Inferior parietal cortex (tissue), 1 donor: ENCODE measurements around the gene CCDC88C.

ENCODE experiments used
- DNase-seq: peaks from one replicate; pipeline ENCODE4 v3.0.0-alpha.2; 2016; ENCODE audit errors: extremely low spot score

Gene CCDC88C

DNA sequence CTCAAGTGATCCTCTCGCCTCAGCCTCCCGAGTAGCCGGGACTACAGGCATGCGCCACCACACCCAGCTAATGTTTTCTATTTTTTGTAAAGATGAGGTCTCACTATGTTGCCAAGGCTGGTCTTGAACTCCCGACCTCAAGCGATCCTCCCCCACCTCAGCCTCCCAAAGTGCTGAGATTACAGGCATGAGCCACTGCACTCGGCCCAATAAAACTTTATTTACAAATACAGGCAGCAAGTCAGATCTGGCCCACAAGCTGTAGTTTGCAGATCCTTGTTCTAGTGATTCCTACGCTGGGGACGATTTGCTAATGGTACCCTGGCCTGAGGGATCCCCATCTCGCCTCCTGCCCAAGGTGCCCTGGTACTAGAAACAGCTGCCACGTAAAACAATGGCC is 74.6 kb downstream of the CCDC88C start:
- no peak for DNase-seq

DNA sequence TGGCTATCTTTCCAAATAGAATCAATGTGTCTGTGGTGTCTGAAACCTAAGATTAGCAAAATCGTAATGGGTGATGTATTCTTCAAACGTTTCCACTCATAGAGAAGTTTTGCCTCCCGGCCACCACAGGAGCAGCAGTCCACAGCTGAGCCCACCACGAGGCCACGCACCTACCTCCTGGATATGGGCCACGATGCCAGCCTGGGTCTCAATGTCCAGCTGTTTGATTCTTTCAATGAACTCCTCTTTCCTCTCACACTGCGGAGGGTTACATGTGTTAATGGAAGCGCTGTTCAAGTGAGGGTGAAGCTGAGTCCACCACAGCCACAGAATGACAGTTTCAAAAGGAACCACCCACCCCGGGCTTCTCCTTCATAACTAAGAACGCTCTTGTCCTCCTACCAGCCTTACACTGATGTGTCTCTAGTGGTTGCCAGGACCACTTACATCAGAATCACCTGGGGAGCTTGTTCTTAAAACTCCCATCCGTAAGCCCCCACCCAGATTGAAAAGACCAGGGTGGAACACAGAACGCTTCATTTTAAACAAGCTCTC is 75.3 kb downstream of the CCDC88C start:
- no peak for DNase-seq

DNA sequence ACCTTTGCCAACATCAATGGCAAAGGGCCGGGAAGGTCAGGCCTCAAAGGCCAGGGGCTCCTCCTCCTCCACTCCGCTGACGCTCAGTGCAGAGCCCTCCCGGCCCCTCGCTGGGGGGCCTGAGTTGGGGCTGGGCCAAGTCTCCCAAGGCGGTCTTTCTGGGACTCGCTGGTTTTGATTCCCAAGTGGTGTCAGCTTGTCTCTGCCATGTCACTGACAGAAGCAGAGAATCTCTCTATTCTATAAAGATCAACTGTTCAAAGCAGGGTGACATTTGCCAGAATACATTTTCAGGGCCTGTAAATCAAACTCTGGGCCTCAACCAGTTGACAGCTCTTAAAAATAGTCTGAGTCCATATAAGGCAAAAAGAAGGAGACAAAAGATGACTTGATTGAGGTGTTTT is 75.9 kb downstream of the CCDC88C start:
- DNase-seq = no peak

DNA sequence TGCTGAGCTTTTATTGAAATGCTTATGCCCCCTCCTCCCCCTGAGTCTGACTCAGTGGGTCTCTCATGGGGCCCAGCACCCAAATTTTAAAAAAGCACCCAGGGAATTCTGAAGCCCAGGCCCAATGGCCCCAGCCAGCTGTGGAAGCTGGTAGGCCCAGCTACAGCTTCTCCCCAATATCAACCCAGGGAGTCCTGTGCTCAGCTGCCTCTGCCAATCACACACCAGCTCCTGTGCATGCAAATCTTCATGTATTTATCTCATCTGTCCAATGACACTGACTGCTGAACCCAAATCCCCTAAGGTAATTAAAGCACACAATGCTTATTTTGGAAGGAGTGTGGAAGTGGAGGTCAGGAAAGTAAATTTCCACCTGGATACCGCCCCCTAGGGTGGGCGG is 76.3 kb downstream of the CCDC88C start:
- no peak for DNase-seq

DNA sequence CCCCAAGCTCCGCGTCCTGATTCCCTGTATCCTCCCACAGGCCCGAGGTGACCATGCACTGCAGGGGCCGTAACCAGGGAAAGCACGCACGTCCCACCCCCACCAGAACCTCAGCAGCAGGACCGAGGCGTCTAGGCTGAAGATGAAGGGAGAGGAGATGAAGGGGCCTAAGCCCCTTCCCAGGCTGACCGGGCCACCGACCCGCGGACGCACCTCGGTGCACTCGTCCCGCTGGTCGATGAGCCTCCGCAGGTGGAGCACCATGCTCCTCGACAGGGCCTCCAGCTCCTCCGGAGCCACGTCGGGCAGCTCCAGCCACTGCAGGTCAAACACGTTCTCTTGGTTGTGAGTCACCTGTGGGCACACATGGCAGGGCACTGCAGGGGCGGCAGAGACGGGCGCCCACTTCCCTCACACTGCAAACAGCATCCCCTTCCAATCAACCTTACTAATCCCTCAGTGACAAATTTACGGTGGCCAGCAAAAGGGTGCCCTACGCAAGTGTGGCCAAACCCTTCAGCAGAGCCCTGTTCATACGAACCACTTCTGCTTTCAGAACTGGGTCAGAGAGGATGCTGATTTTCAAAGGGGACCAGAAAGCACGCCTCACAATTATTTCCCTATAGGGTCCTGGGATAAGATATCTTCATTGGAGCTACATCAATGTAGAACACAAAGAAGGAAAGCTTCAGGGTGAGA is 77.8 kb downstream of the CCDC88C start:
- DNase-seq = no peak

DNA sequence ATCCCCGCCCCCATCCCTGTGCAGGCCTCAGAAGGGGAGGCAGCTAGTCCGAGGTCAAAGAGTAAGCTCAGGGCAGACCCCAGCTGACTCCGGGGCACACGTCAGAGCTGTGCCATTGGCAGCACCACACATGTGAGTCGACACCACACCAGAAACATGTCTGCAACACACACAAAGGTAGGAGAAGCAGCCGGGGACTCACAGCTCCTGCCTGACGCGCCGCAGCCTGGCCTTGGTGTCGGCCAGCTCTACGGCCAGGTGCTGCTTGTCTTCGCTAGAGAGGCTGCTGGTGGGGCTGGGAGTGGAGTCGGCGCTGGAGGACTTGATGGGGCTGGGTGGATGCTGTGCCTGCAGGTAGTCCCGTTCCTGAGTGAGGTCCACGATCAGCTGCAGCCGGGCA is 78.5 kb downstream of the CCDC88C start:
- no peak for DNase-seq

DNA sequence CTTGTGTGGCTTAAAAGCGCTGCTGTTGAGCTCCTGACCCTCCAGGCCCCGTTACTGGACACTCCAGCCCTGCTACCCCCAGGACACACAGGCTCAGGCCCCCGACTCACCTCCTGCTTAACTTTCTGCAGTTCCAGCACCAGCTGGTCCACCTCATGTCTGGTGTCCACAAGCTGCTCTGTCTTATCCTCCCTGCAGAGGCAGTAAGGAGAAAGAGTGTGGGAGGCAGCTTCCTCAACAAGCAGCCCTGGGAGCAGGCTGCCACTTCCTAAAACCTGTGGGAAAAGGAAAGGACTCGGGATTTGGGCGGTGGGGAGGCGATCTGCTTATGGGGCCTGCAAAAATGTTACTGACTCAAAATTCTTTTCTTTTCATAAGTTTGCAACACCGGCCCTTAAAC is 79.2 kb downstream of the CCDC88C start:
- no peak for DNase-seq

DNA sequence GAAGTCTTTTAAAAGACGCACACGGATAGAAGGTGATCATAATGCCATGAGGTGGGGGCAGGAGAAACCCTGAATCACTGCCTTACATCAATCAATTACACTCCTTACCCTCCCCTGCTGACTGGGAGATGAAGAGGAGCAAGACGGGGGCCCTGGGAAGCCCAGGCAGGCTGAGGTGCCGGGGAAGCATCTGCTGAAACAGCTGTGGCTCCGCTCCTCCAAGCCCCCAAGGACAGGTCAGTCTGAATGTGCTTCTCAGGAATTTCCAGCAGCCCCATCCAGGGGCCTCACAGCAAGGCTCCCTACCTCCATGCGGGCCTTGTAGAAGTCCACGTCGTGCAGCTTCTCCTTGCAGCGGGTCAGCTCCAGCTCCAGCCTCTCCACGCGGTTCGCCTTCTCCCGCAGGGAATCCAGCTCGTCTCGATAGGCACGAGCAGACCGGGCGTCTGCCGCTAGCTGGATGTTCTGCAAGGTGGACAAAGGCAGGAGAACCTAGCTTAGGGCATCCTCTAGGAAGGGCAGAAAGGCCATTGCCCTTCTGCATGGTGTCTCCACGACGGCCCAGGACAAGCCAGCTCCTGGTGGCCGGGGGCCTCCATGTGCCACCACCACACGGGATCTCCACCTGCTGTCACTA is 79.8 kb downstream of the CCDC88C start:
- no peak for DNase-seq

DNA sequence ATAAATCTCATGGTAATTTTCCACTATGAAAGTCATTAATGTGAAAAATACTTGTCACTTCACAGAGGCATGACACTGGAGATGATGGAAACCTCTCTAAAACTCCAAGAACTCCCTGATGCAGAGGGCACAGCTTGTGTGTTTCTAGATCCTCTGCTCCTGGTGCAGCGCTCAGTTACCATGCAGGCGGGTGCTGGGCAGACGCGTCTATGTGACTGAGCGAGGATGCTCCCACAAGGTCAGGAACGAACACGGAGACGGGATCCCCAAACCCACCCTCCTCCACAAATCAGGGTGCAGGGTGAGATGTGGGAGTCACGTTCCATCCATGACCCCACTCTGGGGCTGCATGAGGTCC is 81.5 kb downstream of the CCDC88C start:
- no peak for DNase-seq

DNA sequence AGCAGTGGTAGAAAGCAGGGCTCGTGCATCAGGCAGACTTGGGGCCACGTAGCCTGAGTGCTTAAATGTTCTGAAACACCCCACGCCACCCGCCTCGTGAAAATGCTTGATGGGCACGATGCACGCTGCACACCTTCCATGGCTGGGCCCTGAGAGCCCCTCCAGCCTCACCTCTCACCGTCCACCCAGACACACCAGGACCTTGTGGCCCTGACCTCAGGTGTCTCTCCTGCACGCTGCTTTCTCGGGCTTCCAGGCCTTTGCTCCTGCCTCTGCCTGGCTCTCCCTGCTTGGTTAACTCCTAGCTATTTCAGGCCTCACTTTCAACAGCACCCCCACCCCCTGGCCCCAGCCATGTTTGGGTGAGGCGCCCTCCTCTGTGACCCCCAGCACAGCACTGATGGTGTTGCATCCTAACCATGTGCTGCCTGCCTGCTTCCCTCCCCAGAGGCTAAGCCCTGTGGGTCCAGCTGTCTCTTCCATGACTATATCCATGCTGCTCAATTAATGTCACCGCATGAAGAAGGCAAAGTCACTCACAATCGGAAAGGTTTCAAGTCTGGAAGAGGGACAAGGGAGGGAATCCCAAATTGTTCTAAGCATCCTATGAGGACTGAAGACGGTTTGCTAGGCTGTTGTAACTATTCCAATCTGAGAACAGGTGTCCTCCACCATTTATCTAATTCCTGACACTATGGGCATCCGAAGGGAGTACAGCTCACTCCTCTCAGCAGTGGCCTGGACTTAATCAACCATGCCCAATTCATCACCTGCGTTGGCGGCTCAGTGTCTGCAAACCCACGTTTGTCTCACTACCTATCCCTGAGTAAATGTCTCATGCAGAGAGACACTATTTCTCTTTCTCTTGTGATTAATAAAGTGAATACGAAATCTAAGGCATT is 82.2 kb downstream of the CCDC88C start:
- no peak for DNase-seq

DNA sequence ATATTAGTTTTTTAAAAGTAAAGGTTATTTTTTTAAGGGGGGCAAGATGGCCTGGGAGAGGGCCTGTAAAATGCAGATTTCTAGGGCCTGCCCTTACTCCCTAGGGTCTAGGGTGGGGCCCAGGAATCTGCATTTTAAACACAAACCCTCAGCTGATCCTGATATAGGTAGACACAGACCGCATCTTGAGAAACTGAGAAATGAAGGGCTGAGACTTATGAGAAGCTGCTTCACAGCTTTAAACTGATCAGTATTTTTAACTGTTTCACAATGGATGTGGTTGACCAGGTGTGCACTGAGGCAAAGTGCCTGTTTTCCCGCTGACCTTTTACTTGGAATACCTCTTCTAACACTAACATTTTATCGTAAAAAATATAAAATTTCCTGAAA is 84.0 kb downstream of the CCDC88C start:
- DNase-seq = no peak

DNA sequence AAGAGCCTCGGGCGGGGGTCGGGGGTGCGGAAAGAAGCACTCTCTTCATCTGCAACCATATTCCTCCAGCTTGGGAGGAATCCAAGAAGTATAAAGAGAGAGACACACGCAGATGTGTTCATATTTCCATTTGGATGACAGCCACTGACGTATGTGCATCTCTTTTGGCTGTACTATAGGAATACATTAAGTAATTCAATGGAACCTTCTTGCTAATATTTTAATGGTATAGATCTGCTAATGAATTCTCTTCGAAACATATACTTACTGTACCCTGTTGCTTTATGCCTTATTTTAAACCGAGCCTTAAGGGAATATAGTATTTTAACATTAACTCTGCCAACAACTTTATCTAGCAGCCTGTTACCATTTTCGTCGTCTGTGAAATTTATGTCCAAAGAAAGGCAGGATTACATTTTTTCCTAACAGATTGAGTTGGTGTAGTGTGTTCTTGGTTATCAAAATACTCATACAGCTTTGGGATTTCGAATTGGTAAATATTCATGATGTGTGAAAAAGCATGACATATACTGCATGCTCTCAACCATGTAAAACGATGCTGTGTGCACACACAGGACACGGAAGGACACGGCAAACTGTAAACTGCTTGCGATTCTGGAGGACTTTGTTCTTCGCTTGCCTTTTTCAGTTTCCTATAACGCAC is 84.5 kb downstream of the CCDC88C start:
- no peak for DNase-seq

DNA sequence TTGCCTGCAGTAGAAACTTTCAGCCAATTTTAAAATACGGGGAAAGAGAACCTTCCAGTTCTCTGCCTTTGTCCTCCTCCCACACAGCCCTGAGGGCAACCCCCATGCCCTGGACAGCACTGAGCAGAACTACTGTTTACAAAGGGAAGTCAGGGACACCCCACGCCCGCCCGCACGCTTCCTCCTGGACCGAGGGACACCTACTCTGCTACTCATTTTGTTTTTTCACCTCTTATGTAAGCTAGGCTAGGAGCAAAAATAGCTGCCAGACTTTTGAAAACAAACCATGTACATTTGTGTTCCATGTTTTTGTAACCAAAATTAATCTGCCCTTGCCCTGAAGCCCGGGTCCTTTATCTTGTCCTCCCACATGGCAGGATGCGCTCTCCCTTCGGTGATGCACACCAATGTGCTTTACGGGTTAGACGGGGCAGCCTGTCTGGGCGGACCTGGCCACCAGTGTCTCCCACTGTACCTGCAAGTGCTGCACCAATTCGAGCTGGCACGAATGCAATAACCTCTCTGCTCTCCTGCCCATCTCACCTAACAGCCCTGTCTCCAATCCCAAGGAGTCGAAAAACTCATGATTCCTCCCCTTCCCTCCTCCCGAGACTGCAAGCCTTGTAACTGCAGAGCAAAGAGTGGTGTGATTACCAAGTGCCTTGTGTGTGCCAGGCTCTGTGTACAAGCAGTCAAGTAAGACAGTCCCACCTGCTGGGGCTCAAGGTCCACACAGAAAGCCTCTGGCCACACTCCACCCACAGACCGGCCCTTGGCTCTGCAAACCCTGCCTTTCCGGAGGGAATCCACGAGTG is 85.2 kb downstream of the CCDC88C start:
- no peak for DNase-seq

DNA sequence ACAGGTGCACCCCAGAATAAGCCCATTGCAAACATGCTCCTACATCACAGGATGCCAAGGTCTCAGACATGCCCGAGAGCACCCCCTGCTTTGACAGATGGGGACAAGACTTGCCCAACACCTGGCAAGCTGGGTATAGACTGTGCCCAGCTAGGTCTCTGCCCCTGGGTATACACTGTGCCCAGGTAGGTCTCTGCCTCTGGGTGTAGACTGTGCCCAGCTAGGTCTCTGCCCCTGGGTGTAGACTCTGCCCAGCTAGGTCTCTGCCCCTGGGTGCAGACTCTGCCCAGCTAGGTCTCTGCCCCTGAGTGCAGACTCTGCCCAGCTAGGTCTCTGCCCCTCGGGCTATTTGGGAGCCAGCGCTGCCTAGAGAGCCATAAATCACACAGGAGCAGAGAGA is 85.9 kb downstream of the CCDC88C start:
- DNase-seq = no peak

DNA sequence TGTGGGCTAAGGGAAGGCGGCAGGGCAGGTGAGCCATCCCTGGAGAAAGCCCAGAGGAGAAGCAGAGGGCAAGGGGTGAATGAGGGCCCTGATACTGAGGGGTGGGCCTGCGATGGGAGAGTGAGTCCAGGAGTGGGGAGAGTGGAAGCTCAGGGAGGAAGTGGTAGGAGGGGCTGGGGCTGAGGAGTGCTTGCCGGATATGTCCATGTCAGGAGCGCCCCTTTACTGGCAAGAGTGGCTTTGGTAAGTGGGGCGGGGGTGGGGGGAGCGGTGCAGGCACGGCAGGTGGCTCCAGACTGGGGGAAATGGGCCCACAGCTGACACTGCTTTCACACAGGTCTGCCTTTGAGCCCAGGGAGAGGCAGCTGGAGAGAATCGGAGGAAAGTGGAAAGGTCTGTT is 86.8 kb downstream of the CCDC88C start:
- DNase-seq = no peak

DNA sequence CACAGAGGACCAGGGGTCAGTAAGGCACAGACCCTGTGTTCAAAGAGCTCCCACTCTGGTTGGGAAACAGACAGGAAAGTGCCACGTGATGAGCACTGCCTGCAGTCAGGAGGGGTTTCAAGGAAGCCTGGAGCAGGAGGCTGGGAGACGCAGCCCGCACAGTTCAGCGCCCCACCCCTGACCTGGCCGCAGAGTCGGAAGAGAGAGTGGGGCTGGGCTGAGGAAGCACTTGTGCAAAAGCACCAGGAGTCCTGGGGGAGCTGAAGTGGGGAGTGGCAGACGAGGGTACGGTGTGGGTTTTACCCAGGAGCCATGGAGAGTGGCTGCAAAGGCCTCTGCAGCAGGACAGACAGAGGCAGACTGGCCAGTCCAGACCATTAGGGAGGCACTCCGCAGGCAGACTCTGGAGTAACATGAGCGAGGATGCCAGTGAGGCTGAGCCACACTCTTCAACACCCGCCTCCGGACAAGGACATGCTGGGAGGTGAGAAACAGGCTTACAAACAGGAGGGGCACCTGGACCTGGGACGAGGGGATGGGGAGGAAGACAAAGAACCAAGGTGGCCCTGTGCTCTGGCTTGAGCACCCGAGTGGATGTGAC is 87.4 kb downstream of the CCDC88C start:
- DNase-seq = no peak

DNA sequence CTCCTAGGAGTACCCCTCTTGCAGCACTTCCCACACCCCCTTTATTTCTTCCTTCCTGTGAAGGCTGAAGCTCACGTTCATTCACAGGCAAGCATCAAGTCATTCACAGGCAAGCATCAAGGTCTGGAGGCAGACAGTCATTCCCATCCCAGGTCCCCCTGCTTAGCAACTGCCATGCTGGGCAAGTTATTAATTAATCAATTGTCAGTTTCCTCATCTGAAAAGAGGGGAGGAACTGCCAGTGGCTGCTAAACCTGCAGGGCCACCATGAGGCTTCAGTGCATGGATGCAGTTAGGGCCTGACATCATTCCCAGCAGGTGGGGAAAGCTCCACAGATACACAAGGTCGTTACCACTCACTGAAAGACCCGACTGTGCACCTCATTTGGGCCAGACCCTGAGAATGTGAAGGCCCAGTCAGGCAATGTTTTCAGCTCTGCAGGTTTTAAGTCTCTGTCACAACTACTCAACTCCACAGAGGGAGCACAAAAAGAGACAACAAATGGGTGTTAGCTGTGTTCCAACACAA is 88.1 kb downstream of the CCDC88C start:
- no peak for DNase-seq

DNA sequence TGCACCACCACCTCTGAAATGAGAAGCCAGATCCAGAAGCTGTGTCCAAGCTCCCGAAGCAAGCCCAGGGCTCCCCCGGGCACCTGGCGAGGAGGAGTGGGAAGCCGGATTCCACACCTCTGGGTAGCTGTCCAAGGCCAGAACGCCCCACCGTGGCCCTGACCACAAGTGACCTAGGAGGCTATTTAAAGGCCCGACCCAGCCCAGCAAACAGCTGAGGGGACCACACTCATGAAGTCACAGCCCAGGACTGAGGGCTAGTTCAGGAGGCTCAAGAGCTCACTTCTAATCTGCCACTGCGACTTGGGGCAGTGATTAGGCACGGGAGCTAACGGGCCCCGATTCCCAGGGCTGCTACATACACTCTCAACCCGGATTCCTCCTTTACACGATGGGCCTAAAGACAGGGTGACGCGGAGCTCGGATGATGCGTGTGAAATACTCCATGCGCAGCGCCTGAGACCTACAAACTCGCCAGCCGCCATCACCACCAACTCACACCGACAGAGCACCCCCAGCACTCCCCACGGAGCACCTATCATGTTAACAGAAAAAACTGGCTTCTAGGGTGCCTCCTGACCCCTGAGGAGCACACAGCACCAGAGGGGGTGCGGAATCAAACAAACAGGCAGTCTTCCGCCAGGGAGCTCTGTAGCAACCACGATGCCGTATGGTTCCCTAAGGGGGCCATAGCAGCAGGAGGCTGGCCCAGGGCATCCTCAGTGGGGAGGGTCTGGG is 89.1 kb downstream of the CCDC88C start:
- DNase-seq = no peak

DNA sequence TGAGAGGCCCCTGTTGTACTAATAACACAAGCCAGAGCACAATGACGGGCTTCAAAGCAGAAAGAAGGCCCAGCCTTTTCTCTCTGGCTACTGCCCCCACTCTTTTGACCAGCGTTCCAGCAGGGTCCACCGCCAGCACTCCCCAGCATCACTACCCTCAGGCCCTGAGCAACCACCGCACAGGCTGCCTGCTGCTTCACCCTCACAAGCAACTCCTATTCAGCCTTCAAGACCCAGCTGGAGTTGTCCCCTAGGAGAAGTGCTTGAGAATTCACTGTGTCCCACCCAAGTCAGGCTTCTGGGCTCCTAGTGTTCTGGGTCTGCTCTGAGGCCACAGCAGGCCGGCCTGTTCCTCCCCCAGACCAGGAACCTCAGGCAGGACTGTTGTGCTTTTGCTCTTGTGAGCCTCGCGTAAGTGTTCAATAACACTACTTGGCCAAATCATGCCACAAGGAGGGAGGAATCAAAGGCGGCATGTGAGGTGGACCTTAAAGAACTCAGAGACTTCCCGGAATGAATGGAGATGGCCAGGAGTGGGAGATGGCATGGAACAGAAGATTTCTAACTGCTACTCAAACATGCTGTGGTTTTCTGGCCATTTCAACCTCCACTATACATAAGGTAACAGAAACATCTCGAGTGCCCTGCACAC is 89.8 kb downstream of the CCDC88C start:
- no peak for DNase-seq
